Measurements from ENCODE around the gene WDR64. TPM values are rescaled to one million over a fixed set of nuclear protein-coding genes. Genes with fewer than 3 reads are reported as not detected.

Gene WDR64
- total RNA-seq, 2 donors from 2014 or later = not detected

- H3K9me3 ChIP-seq (ENCODE audit: control insufficient read depth, low read length) = peaks cover 6% of the 10 kb centered on the region
- no peak overlapping the region for H3K4me3 ChIP-seq (ENCODE audit: low read length)
- H3K27ac ChIP-seq (ENCODE audit: low read depth, low read length) = no peak overlapping the region
- Mint-ChIP-seq H3K4me1 (no peaks in the 10 kb centered on the region), H3K36me3 (ENCODE audit: low read depth) (no peaks in the 10 kb centered on the region), H3K4me3 (no peak overlapping the region), H3K9me3 (peaks cover 6% of the 10 kb centered on the region), H3K27ac (no peak overlapping the region), H3K27me3 (ENCODE audit: insufficient read depth) (peaks cover 9% of the 10 kb centered on the region)
- H3K4me1 ChIP-seq (ENCODE audit: control insufficient read depth, insufficient read depth, low read length) = no peaks in the 10 kb centered on the region
- 90% methylated on average over 1 of the region's 1 CpG; no CpG with 5 or more reads in 1 of the 2 experiments for WGBS, 2 experiments (ENCODE audit: insufficient coverage in 1 of 2, insufficient read length in 1 of 2)
- no peaks in the 10 kb centered on the region for H3K36me3 ChIP-seq (ENCODE audit: control insufficient read depth, insufficient read depth, low read length)
- no peak overlapping the region for H3K9ac ChIP-seq (ENCODE audit: extremely low read depth, low read length, poor library complexity, severe bottlenecking)
- DNase-seq = no peak
- TF ChIP-seq CTCF (conservative IDR thresholded peaks at IDR 0.05) = no peak
- H3K27me3 ChIP-seq (ENCODE audit: control insufficient read depth, insufficient read depth, low read length, poor library complexity, severe bottlenecking) = peaks cover 22% of the 10 kb centered on the region
Observed at GRCh38 chr1:241647658-241648057, 4.4 kb upstream of the WDR64 start.

GRCh38 chr1:241648159-241648558 lies 3.9 kb upstream of the WDR64 start:
- Histone ChIP-seq H3K27me3 (ENCODE audit: control insufficient read depth, insufficient read depth, low read length, poor library complexity, severe bottlenecking) (peaks cover 22% of the 10 kb centered on the region), H3K9ac (ENCODE audit: extremely low read depth, low read length, poor library complexity, severe bottlenecking) (no peak overlapping the region), H3K4me3 (ENCODE audit: low read length) (no peak overlapping the region), H3K9me3 (ENCODE audit: control insufficient read depth, low read length) (peaks cover 5% of the 10 kb centered on the region), H3K27ac (ENCODE audit: low read depth, low read length) (no peak overlapping the region), H3K4me1 (ENCODE audit: control insufficient read depth, insufficient read depth, low read length) (no peaks in the 10 kb centered on the region), H3K36me3 (ENCODE audit: control insufficient read depth, insufficient read depth, low read length) (no peaks in the 10 kb centered on the region)
- Mint-ChIP-seq H3K27ac (no peak overlapping the region), H3K36me3 (ENCODE audit: low read depth) (no peaks in the 10 kb centered on the region), H3K4me3 (no peak overlapping the region), H3K9me3 (peaks cover 4% of the 10 kb centered on the region), H3K27me3 (ENCODE audit: insufficient read depth) (peaks cover 12% of the 10 kb centered on the region), H3K4me1 (no peaks in the 10 kb centered on the region)
- TF ChIP-seq CTCF (conservative IDR thresholded peaks at IDR 0.05) = no peak
- DNase-seq = no peak
- 94% methylated on average over 1 of the region's 1 CpG; no CpG with 5 or more reads in 1 of the 2 experiments for WGBS, 2 experiments (ENCODE audit: insufficient coverage in 1 of 2, insufficient read length in 1 of 2)

- no peak for DNase-seq
- H3K9me3 ChIP-seq (ENCODE audit: control insufficient read depth, low read length) = no peaks in the 10 kb centered on the region
- peaks cover 44% of the 10 kb centered on the region for H3K27me3 ChIP-seq (ENCODE audit: control insufficient read depth, insufficient read depth, low read length, poor library complexity, severe bottlenecking)
- Mint-ChIP-seq H3K36me3 (ENCODE audit: low read depth) (no peaks in the 10 kb centered on the region), H3K4me1 (no peaks in the 10 kb centered on the region), H3K9me3 (no peaks in the 10 kb centered on the region), H3K4me3 (no peak overlapping the region), H3K27me3 (ENCODE audit: insufficient read depth) (peaks cover 17% of the 10 kb centered on the region), H3K27ac (no peak overlapping the region)
- H3K27ac ChIP-seq (ENCODE audit: low read depth, low read length) = no peak overlapping the region
- H3K36me3 ChIP-seq (ENCODE audit: control insufficient read depth, insufficient read depth, low read length) = no peaks in the 10 kb centered on the region
- WGBS, 2 experiments (ENCODE audit: insufficient coverage in 1 of 2, insufficient read length in 1 of 2) = 92 to 100% methylated on average over 1 of the region's 1 CpG
- no peak overlapping the region for H3K9ac ChIP-seq (ENCODE audit: extremely low read depth, low read length, poor library complexity, severe bottlenecking)
- no peak overlapping the region for H3K4me3 ChIP-seq (ENCODE audit: low read length)
- no peak for TF ChIP-seq CTCF (conservative IDR thresholded peaks at IDR 0.05)
- H3K4me1 ChIP-seq (ENCODE audit: control insufficient read depth, insufficient read depth, low read length) = no peaks in the 10 kb centered on the region
Observed at GRCh38 chr1:241654019-241654418, 1.9 kb downstream of the WDR64 start.
